Activated naive CD8-positive, alpha-beta T cell treated with anti-CD3 and anti-CD28 coated beads for 36 hours (primary cell): ENCODE results near the gene ERC2. TPM values are rescaled to one million over a fixed set of nuclear protein-coding genes. Genes with fewer than 3 reads are reported as not detected.

Experiments used
- DNase-seq: peaks from one replicate; pipeline ENCODE4 v3.0.0; 2021
- H3K27ac Mint-ChIP-seq: one replicate; pipeline ENCODE4 v1.8.0; 2022; ENCODE audit warnings: mild to moderate bottlenecking, moderate library complexity, mixed read lengths
- H3K27me3 Mint-ChIP-seq: one replicate; pipeline ENCODE4 v1.8.0; 2022; ENCODE audit warnings: mild to moderate bottlenecking, mixed read lengths
- H3K36me3 Mint-ChIP-seq: one replicate; pipeline ENCODE4 v1.8.0; 2021; ENCODE audit warnings: mild to moderate bottlenecking, mixed read lengths
- H3K4me1 Mint-ChIP-seq: one replicate; pipeline ENCODE4 v1.8.0; 2021; ENCODE audit warnings: mixed read lengths
- H3K4me3 Mint-ChIP-seq: one replicate; pipeline ENCODE4 v1.8.0; 2022; ENCODE audit warnings: mild to moderate bottlenecking, moderate library complexity, mixed read lengths
- H3K9me3 Mint-ChIP-seq: one replicate; pipeline ENCODE4 v1.8.0; 2022; ENCODE audit warnings: mixed read lengths
- total RNA-seq, 2 experiments: library from RNA; stranded (reverse); gene quantifications; one replicate each; pipeline ENCODE4 v1.2.3, GENCODE V29; 2021

The ERC2 gene
- total RNA-seq, 2 experiments from 2014 or later = not detected

DNA sequence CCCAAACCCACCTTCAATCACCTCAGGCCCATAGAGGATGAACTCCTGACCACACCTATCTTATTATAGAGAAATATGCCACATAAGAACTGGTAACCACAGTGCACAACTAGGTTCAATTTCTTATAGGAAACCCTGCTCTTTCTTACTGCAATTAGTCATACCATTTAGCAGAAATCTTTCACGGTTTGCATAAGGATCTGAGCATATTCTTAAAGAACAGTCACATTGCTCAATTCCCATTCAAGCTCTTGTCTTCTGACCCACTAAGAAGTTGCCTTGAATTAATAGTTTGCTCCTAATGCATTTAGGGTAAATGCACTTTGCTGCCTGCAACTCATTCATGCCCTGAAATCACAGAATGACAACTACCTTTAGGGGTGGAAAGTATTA lies 9.2 kb downstream of the ERC2 start:
- Mint-ChIP-seq H3K9me3 (no peaks in the 10 kb centered on the region), H3K36me3 (no peaks in the 10 kb centered on the region), H3K4me1 (no peaks in the 10 kb centered on the region), H3K27me3 (peaks cover 48% of the 10 kb centered on the region), H3K4me3 (no peak overlapping the region), H3K27ac (no peak overlapping the region)
- no peak for DNase-seq

DNA sequence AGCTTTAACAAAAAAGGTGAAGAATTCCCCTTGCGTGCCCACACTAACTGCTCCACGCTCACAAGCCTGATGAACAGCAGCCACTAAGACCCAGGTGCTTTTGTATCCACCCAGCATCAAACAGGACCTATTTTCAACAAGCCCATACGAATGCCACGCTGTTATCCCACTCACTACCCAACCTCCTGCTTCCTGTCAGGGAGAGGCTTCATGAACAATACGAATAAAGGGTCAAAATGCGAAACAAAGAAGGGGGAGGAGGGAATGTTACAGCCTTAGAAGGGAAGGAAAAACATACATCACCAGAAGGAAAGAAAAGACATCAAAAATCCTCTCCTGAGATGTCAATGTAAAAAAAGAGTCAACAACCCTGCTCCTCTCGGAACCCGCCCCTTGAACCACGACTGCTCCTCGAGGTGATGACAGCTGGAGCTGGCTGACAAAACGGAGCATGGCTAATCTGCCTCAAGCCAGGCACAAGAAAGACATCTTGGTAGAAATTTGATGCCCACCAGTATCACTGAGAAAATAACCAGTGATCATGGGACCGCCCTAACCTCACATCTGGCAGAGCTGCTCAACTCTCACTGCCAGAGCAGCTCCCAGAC lies 9.7 kb downstream of the ERC2 start:
- H3K9me3 Mint-ChIP-seq = no peaks in the 10 kb centered on the region
- H3K4me3 Mint-ChIP-seq = no peak overlapping the region
- no peak overlapping the region for H3K27ac Mint-ChIP-seq
- no peaks in the 10 kb centered on the region for H3K36me3 Mint-ChIP-seq
- DNase-seq = no peak
- peaks cover 51% of the 10 kb centered on the region for H3K27me3 Mint-ChIP-seq
- H3K4me1 Mint-ChIP-seq = no peaks in the 10 kb centered on the region

DNA sequence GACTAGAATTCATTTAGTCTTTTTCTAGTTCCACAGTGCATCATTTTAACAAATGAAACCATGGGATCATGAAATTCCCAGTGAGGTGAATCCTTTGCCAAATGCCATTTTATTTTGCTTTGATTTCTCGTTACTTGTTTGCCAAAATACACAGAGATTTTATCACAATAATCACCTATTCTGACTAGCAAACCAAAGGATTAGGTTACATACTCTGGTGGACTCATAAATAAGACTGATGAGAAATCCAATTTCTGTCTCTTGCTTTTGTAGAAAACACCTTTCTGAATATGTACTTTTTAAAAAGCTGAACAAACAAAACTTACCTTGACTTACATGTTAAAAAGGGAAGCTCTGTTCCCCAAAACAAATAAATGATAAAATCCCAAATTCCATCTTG lies 12.2 kb downstream of the ERC2 start:
- H3K4me1 Mint-ChIP-seq = peaks cover 3% of the 10 kb centered on the region
- H3K27me3 Mint-ChIP-seq = peaks cover 50% of the 10 kb centered on the region
- H3K27ac Mint-ChIP-seq = no peak overlapping the region
- DNase-seq = no peak
- H3K36me3 Mint-ChIP-seq = no peaks in the 10 kb centered on the region
- H3K9me3 Mint-ChIP-seq = no peaks in the 10 kb centered on the region
- no peak overlapping the region for H3K4me3 Mint-ChIP-seq

DNA sequence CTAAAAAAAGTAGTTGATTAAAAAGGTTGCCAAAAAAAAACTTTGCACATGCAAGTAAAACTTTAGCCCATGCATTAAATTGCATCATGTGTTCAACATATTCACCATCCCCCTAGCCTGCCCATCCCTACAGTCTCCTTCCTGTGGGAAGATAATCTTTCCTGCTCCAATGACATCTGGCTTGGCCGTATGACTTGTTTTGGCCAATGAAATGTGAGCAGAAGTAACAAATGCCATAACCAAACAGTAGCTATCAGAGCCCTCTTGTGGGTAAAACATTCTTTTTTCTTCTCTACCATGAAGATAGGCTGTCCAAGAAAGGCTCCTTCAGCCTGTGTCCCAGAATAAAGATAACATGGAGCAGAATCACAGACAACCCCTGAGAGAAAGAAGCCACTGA lies 15.3 kb downstream of the ERC2 start:
- Mint-ChIP-seq H3K4me3 (no peak overlapping the region), H3K4me1 (peaks cover 3% of the 10 kb centered on the region), H3K27ac (no peak overlapping the region)

DNA sequence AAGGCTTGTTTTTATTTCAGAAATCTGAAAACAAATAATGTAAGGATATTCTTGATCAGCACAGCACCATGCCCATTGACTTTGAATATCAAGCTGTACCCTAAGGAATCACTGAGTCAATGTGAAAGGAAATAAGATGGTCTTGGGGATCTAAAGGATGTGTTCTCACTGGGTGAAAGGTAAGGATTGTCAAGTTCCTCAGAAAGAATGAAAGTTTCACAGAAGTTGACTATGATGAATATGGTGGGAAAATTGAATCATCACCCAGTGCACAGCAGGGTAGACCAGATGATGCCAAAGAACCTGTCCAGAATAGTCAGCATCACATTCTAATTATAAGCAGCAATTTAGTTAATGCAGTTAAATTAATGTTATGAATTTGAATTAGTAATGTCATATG lies 16.2 kb downstream of the ERC2 start:
- peaks cover 3% of the 10 kb centered on the region for H3K4me1 Mint-ChIP-seq
- H3K4me3 Mint-ChIP-seq = no peak overlapping the region
- no peak for DNase-seq
- no peaks in the 10 kb centered on the region for H3K9me3 Mint-ChIP-seq
- H3K36me3 Mint-ChIP-seq = no peaks in the 10 kb centered on the region
- no peak overlapping the region for H3K27ac Mint-ChIP-seq
- peaks cover 50% of the 10 kb centered on the region for H3K27me3 Mint-ChIP-seq

More for the DNA sequence above, 15.3 kb downstream of the ERC2 start:
- DNase-seq = no peak
- Mint-ChIP-seq H3K36me3 (no peaks in the 10 kb centered on the region), H3K9me3 (no peaks in the 10 kb centered on the region), H3K27me3 (peaks cover 51% of the 10 kb centered on the region)

DNA sequence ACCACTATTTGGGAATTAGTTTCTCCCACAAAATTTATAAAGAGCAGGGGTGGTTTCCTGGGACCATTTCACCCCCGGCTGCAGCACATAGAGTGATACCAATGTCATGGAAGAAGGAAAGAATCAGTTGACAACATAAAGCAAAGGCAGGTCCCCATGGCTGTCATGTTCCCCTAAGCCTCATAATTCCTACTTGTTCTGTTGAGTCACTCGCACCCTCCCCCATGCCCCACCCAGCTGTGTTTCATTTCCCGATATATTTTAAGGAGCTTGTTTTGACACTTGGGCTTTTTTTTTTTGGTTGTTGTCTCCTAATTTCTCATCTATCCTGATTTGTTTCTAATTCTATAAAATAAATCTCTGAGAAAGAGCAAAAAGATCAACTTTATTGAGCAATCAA lies 24.9 kb downstream of the ERC2 start:
- H3K9me3 Mint-ChIP-seq = peaks cover 4% of the 10 kb centered on the region
- no peak for DNase-seq

DNA sequence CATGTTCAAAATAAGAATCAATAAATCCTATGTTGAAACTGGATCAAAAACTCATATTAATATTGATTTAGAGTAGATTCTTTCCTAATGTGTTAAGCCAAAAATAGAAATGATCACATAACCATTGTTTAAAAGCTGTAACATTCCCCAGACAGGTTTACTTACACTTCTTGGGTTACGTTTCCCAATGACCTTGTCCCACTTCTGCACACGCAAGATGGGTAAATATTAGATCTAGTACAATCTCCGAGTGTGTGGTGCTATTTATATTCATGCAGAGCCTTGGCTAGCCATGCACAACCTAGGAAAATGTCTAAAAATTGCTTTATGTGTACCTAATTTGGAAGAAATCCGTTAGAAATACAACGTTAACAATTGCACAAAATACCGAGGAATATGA lies 39.6 kb downstream of the ERC2 start:
- H3K27me3 Mint-ChIP-seq = peaks cover 26% of the 10 kb centered on the region
- DNase-seq = no peak
- no peaks in the 10 kb centered on the region for H3K9me3 Mint-ChIP-seq
- H3K36me3 Mint-ChIP-seq = no peaks in the 10 kb centered on the region
- H3K4me1 Mint-ChIP-seq = no peaks in the 10 kb centered on the region
- no peak overlapping the region for H3K27ac Mint-ChIP-seq
- no peak overlapping the region for H3K4me3 Mint-ChIP-seq

More for the DNA sequence above, 24.9 kb downstream of the ERC2 start:
- no peak overlapping the region for H3K27ac Mint-ChIP-seq
- H3K27me3 Mint-ChIP-seq = peaks cover 22% of the 10 kb centered on the region
- no peak overlapping the region for H3K4me3 Mint-ChIP-seq
- no peaks in the 10 kb centered on the region for H3K4me1 Mint-ChIP-seq
- no peaks in the 10 kb centered on the region for H3K36me3 Mint-ChIP-seq

DNA sequence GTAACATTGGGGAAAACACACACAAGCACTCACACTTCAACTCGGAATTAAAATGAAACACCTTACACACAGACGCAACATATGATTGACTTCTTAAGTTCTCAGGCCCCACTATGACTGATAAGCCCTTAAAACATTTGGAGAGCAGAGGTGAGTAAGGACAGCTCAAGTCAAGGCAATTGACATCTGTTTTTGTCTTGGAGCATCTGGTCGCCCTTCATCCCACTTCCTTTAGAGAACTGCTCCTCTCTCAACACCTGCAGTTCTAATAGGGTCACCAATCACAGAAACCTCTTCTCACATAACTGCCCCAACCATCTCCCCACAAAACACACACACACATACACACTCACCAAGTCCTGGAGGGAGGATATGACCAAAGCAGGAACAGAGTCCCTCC lies 43.4 kb downstream of the ERC2 start:
- no peak overlapping the region for H3K4me3 Mint-ChIP-seq

DNA sequence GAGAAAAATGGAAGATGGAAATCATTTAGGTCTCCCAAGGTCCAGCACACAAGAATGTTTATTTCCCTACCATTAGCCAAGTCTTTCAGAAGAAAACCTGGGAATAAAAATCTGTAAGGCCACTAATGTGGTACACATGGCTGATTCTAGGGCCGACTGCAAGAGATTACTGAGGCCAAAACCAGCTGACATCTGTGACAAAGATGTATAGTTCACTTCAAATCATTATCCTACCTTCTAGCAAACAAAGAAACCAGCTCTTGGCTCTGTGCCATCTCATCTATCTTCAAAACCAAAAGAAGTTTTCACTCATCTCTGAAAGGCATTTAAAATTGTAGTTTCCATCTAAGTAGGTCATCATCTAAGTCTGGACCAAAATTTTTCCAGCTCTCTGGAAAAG lies 43.9 kb downstream of the ERC2 start:
- DNase-seq = no peak
- Mint-ChIP-seq H3K9me3 (no peaks in the 10 kb centered on the region), H3K4me1 (peaks cover 2% of the 10 kb centered on the region), H3K4me3 (no peak overlapping the region), H3K27me3 (peaks cover 27% of the 10 kb centered on the region), H3K36me3 (no peaks in the 10 kb centered on the region), H3K27ac (no peak overlapping the region)

More for the DNA sequence above, 43.4 kb downstream of the ERC2 start:
- DNase-seq = no peak
- peaks cover 2% of the 10 kb centered on the region for H3K4me1 Mint-ChIP-seq
- peaks cover 27% of the 10 kb centered on the region for H3K27me3 Mint-ChIP-seq
- H3K9me3 Mint-ChIP-seq = no peaks in the 10 kb centered on the region
- H3K27ac Mint-ChIP-seq = no peak overlapping the region
- no peaks in the 10 kb centered on the region for H3K36me3 Mint-ChIP-seq

DNA sequence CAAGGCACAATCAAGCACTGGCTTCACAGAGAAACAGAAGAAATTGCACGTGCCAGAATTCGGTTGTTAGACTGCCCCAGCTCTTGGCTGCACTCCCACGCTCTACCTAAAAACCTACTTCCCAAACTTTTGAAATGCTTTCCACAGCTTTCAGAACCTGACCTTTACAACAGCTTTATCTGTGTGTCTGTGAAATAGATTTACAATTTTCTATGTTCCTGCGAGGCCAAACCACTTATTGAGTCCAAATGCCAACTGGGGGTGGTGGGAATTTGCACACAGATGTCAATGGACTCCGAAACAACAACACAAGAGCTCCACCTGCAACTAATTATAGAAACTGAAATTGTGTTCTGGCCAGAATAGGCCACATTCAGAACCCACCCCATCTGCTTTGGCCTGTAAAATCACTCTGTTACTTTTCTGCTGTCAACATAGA lies 44.6 kb downstream of the ERC2 start:
- H3K4me1 Mint-ChIP-seq = peaks cover 2% of the 10 kb centered on the region
- H3K9me3 Mint-ChIP-seq = no peaks in the 10 kb centered on the region
- H3K27ac Mint-ChIP-seq = no peak overlapping the region
- DNase-seq = no peak
- H3K36me3 Mint-ChIP-seq = no peaks in the 10 kb centered on the region
- H3K4me3 Mint-ChIP-seq = no peak overlapping the region
- peaks cover 27% of the 10 kb centered on the region for H3K27me3 Mint-ChIP-seq

DNA sequence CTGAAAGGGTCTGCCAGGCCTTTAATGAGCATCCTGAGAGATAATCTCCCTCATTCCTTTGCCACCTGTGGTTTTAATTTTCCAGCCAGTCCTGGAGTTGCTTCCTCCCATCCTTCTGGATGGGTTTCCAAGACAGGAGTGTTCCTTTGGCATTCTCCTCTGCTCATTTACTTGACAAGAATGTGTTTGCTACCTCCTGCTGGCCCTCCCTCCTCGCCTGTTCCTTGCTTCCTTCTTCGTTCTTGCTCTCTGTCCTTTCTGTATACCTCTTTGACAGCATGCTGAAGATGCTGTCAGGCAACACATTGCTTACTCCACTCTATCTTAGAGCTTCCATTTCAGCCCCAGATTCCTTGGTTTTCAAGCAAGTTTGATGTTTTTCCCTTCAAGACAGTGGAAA lies 46.0 kb downstream of the ERC2 start:
- H3K9me3 Mint-ChIP-seq = no peaks in the 10 kb centered on the region
- H3K27ac Mint-ChIP-seq = no peak overlapping the region
- peaks cover 2% of the 10 kb centered on the region for H3K4me1 Mint-ChIP-seq
- DNase-seq = no peak
- H3K36me3 Mint-ChIP-seq = no peaks in the 10 kb centered on the region
- peaks cover 18% of the 10 kb centered on the region for H3K27me3 Mint-ChIP-seq
- no peak overlapping the region for H3K4me3 Mint-ChIP-seq

DNA sequence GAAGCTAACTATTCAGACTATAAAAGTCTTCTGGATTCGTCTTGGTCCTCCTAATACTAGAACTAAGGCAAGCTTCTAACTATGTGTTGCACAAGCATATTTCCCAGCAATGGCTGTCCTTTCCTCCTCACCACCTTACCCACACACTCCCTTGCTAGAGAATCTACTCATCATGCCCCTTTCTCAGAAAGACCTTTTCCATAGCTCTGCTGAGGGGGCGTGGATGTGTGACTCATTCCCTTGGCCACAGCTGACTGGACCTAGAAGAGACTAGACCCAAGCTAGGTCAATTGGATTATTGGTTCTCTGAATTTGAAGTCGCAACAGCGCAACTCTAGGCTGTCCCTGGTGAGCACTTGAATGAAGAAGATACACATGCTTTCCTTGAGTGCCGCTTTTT lies 47.1 kb downstream of the ERC2 start:
- Mint-ChIP-seq H3K4me1 (peaks cover 2% of the 10 kb centered on the region), H3K27ac (no peak overlapping the region), H3K9me3 (peaks cover 1% of the 10 kb centered on the region), H3K4me3 (no peak overlapping the region), H3K36me3 (no peaks in the 10 kb centered on the region), H3K27me3 (peaks cover 10% of the 10 kb centered on the region)
- peak; percentile 5 for DNase-seq

DNA sequence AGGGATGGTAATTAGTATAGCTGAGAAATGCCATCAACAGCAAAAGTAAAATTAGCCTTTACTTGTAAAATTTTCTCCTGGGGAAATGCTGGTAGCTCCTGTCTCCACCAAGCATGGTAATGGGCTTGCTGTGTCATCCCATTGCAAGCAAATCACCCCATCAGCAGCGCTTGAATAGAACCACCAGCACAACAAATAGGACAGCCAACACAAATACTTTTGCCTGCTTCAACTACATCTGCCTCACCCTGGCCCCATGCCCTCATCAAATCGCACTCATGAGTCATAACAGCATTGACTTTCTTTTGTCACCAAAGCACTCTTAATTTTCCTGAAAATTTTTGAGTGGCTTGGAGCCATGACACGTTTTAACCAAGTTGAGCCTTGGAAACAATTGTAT lies 52.6 kb downstream of the ERC2 start:
- H3K4me3 Mint-ChIP-seq = no peak overlapping the region
- no peaks in the 10 kb centered on the region for H3K36me3 Mint-ChIP-seq
- H3K4me1 Mint-ChIP-seq = no peaks in the 10 kb centered on the region
- DNase-seq = no peak
- peaks cover 1% of the 10 kb centered on the region for H3K9me3 Mint-ChIP-seq
- H3K27ac Mint-ChIP-seq = no peak overlapping the region
- H3K27me3 Mint-ChIP-seq = peaks cover under 1% of the 10 kb centered on the region

DNA sequence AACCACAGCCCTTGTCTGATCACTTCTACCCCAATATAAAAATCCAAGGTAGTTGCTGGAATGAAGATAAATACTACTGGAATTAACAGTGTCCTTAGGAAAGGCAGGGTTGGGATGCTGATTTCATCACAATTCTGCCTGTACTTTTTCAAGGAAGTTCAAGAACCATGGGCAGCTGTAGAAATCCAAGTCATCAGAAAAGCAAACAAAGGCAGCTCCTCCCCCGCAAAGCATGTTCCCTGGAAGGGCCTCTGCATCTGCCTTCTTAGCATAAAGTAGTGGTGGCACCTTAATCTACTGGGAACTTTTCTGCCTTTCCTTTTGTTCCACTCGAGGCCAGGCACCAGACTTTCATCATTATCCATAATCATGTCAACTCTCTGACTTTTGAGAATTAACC lies 54.4 kb downstream of the ERC2 start:
- Mint-ChIP-seq H3K9me3 (peaks cover 1% of the 10 kb centered on the region), H3K36me3 (no peaks in the 10 kb centered on the region), H3K4me3 (no peak overlapping the region), H3K27me3 (no peaks in the 10 kb centered on the region), H3K4me1 (no peaks in the 10 kb centered on the region), H3K27ac (no peak overlapping the region)
- DNase-seq = no peak

DNA sequence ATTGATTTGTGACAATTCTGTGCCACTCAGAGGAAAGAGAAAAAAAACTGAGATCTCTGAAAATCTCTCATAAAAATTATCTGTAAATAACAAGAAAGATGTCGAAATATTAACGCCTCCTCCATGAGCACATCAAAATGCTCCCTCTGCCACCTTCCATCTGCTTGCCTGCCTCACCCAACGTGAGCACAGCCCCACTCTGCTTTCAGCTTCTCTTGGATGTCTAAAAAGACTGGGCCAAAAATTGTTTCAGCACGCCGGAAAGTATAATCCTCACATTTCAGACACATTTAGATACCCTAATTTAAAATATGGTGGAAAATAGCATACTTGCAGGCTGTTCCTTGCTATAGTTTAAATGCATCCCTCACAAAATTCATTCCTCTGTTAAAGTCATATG lies 57.1 kb downstream of the ERC2 start:
- Mint-ChIP-seq H3K4me3 (no peak overlapping the region), H3K27me3 (peaks cover 4% of the 10 kb centered on the region), H3K27ac (no peak overlapping the region), H3K9me3 (no peaks in the 10 kb centered on the region), H3K4me1 (no peaks in the 10 kb centered on the region), H3K36me3 (no peaks in the 10 kb centered on the region)
- DNase-seq = no peak

DNA sequence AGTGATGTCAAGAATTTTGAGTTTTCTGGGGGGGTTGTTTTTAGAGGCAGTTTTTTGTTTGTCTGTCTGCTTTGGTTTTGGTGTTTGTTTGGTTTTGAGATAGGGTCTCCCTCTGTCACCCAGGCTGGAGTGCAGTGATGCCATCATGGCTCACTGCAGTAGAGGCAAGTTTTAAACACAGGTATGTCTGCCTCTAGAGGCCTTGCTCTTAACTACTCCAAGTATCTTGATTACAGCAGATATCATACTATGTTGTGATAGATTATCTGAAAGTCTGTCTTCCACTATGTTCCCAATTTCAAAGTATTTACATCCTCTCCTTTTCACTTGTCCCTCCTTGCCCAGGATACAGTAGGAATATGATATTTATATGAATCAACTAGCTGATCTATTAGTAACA lies 57.7 kb downstream of the ERC2 start:
- peaks cover 4% of the 10 kb centered on the region for H3K27me3 Mint-ChIP-seq
- H3K27ac Mint-ChIP-seq = no peak overlapping the region

More for the DNA sequence above, 57.7 kb downstream of the ERC2 start:
- H3K36me3 Mint-ChIP-seq = no peaks in the 10 kb centered on the region
- no peaks in the 10 kb centered on the region for H3K9me3 Mint-ChIP-seq
- H3K4me1 Mint-ChIP-seq = no peaks in the 10 kb centered on the region
- no peak for DNase-seq
- H3K4me3 Mint-ChIP-seq = no peak overlapping the region
